Endothelial cell of umbilical vein (primary cell): ENCODE measurements around the gene TTLL12. TPM values are rescaled to one million over a fixed set of nuclear protein-coding genes. Genes with fewer than 3 reads are reported as not detected.

Experiments
- BruUV-seq: library from RNA; stranded (reverse); fragments of 400-500 nt; replicated peaks from 2 replicates; lab custom pipeline; 2021; lab: Mats Ljungman, UMichigan
- CTCF ChIA-PET: fragments of 300-600, 350-600 bp; sonication (Branson Sonifier 250); formaldehyde crosslinking; loops from one replicate; lab custom pipeline; 2021; ENCODE audit warnings: antibody characterized with exemption, inconsistent platforms; lab: Charles Lee
- POLR2A ChIA-PET: fragments of 300-600, 350-600 bp; sonication (Branson Sonifier 250); formaldehyde crosslinking; loops from one replicate; lab custom pipeline; 2021; ENCODE audit warnings: antibody characterized with exemption, inconsistent platforms; lab: Charles Lee
- DNase-seq: peaks from one replicate; pipeline ENCODE4 v3.0.0-alpha.2; 2011; ENCODE audit warnings: low read depth, low spot score
- FAIRE-seq: peaks from 2 replicates; lab custom pipeline; 2011; peaks lifted over from hg19 to GRCh38; lab: Jason Lieb, UNC
- H2AFZ ChIP-seq: 2 replicates; pipeline ENCODE4 v1.6.0; 2012; ENCODE audit warnings: low read depth, low read length, control low read depth, inconsistent platforms
- H3K27ac ChIP-seq: 2 replicates; pipeline ENCODE4 v1.5.1; 2011; ENCODE audit warnings: low read depth, mild to moderate bottlenecking, control low read depth, low read length, moderate library complexity; ENCODE audit not compliant: insufficient read depth
- H3K27me3 ChIP-seq, 2 experiments: 2 replicates each; pipeline versions ENCODE4 v1.6.0 to v1.6.1; 2011; ENCODE audit warnings: low read length in 2 of 2, mixed read lengths in 1 of 2; ENCODE audit not compliant: control insufficient read depth in 2 of 2, insufficient read depth in 2 of 2
- H3K36me3 ChIP-seq, 2 experiments: 2 replicates in 1 of 2; 3 replicates in 1 of 2; pipeline ENCODE4 v1.5.1; 2011; ENCODE audit warnings: low read length in 2 of 2, mild to moderate bottlenecking in 1 of 2, moderate library complexity in 1 of 2; ENCODE audit not compliant: control insufficient read depth in 2 of 2, insufficient read depth in 2 of 2; ENCODE audit errors: extremely low read depth in 1 of 2
- H3K4me1 ChIP-seq: 3 replicates; pipeline ENCODE4 v1.5.1; 2011; ENCODE audit warnings: mild to moderate bottlenecking, low read length; ENCODE audit not compliant: control insufficient read depth, insufficient read depth; ENCODE audit errors: extremely low read depth
- H3K4me2 ChIP-seq: 2 replicates; pipeline ENCODE4 v1.6.1; 2011; ENCODE audit warnings: low read length, control low read depth, mixed read lengths; ENCODE audit not compliant: insufficient read depth
- H3K4me3 ChIP-seq, 3 experiments: fragments of 200-600 bp in 1 of 3; sonication (generic), shearing (Covaris generic) in 1 of 3; replicated peaks in 1 of 3; 2 replicates each; pipeline ENCODE4 v1.5.1; 2011 to 2016; ENCODE audit warnings: control low read depth in 3 of 3, low read length in 3 of 3, mild to moderate bottlenecking in 2 of 3, inconsistent platforms in 1 of 3, low read depth in 1 of 3, moderate library complexity in 1 of 3; ENCODE audit not compliant: insufficient read depth in 1 of 3
- H3K79me2 ChIP-seq: 2 replicates; pipeline ENCODE4 v1.6.0; 2012; ENCODE audit warnings: low read length, inconsistent platforms; ENCODE audit not compliant: control insufficient read depth, insufficient read depth
- H3K9ac ChIP-seq: replicated peaks from 2 replicates; pipeline ENCODE3; 2011; ENCODE audit warnings: low read length, control low read depth; ENCODE audit not compliant: insufficient read depth; ENCODE audit errors: extremely low read depth
- H3K9me1 ChIP-seq: replicated peaks from 3 replicates; pipeline ENCODE4 v1.6.0; 2011; ENCODE audit warnings: mild to moderate bottlenecking, low read length; ENCODE audit not compliant: control insufficient read depth, insufficient read depth; ENCODE audit errors: extremely low read depth
- H3K9me3 ChIP-seq: replicated peaks from 2 replicates; pipeline ENCODE4 v1.5.1; 2012; ENCODE audit warnings: low read length, inconsistent platforms; ENCODE audit not compliant: control insufficient read depth, insufficient read depth
- H4K20me1 ChIP-seq: replicated peaks from 2 replicates; pipeline ENCODE3; 2011; ENCODE audit warnings: mild to moderate bottlenecking, low read length; ENCODE audit not compliant: control insufficient read depth, insufficient read depth; ENCODE audit errors: extremely low read depth
- EZH2 ChIP-seq: IDR thresholded peaks from 2 replicates; pipeline ENCODE4 v1.6.1; 2012; ENCODE audit warnings: borderline replicate concordance, low read depth, mild to moderate bottlenecking, moderate library complexity, low read length, inconsistent platforms; ENCODE audit not compliant: severe bottlenecking
- FOS ChIP-seq: IDR thresholded peaks from 2 replicates; pipeline ENCODE4 v1.6.1; 2011; ENCODE audit warnings: mild to moderate bottlenecking, low read length, moderate library complexity, borderline replicate concordance; ENCODE audit not compliant: insufficient read depth
- GATA2 ChIP-seq: IDR thresholded peaks from 2 replicates; pipeline ENCODE4 v1.7.0; 2011; ENCODE audit warnings: low read depth, mild to moderate bottlenecking, moderate library complexity, mixed read lengths, low read length; ENCODE audit not compliant: insufficient read length, insufficient read depth
- JUN ChIP-seq: IDR thresholded peaks from 2 replicates; pipeline ENCODE4 v1.6.1; 2011; ENCODE audit warnings: borderline replicate concordance, low read depth; ENCODE audit not compliant: insufficient read length, insufficient read depth
- MYC ChIP-seq: IDR thresholded peaks from one replicate; pipeline ENCODE4 v1.6.1; 2011; ENCODE audit warnings: mild to moderate bottlenecking, low read depth, low read length
- POLR2A ChIP-seq: IDR thresholded peaks from 2 replicates; pipeline ENCODE4 v1.6.1; 2012; ENCODE audit warnings: low read depth, mild to moderate bottlenecking, control low read depth, low read length
- POLR2AphosphoS5 ChIP-seq: IDR thresholded peaks from 2 replicates; pipeline ENCODE4 v1.6.1; 2012; ENCODE audit warnings: low read depth, mild to moderate bottlenecking, control low read depth, low read length, moderate library complexity; ENCODE audit not compliant: insufficient read depth
- dilution Hi-C: fragments of 300-500 bp; cut with MboI; formaldehyde crosslinking; loops from one replicate; pipeline ENCODE4 v1.15.0; 2019; ENCODE audit warnings: low sequenced_read_pairs; ENCODE audit not compliant: extremely low pct_ligation_motif_present
- intact Hi-C: fragments of 100-400 bp; cut with micrococcal nuclease; formaldehyde crosslinking; loops from one replicate; pipeline ENCODE4 v1.10.0; 2022
- polyA plus RNA-seq, 4 experiments: library from polyadenylated mRNA; depleted of rRNA in 3 of 4; stranded (reverse) in 3 of 4; unstranded in 1 of 4; fragments of >200 nt; gene quantifications; 2 replicates each; pipeline versions ENCODE4 v1.2.1 to v1.2.3, GENCODE V29; 2011 to 2012; ENCODE audit warnings: missing spikeins in 1 of 4
- total RNA-seq: library from RNA; stranded (reverse); gene quantifications from 2 replicates; pipeline ENCODE4 v1.2.3, GENCODE V29; 2021
- TF ChIP-seq, protein P1 (sequence below): IDR thresholded peaks from 2 replicates; pipeline ENCODE4 v1.6.1; 2011; ENCODE audit not compliant: insufficient read depth, insufficient read length
- TF ChIP-seq, protein P2 (sequence below), 2 donors: IDR thresholded peaks; 1 replicate in 1 of 2; 2 replicates in 1 of 2; pipeline ENCODE4 v1.5.1; 2011; ENCODE audit warnings: low read length in 2 of 2, mild to moderate bottlenecking in 2 of 2, moderate library complexity in 2 of 2, control low read depth in 1 of 2, inconsistent platforms in 1 of 2, low read depth in 1 of 2; ENCODE audit not compliant: insufficient read depth in 1 of 2; ENCODE audit errors: extremely low read depth in 1 of 2

TTLL12 gene
- total and polyA plus RNA-seq, 2 donors (not counting 3 experiments of a cell fraction or from before 2014, with no cell fraction given), result 26.2 to 36.5 TPM

DNA sequence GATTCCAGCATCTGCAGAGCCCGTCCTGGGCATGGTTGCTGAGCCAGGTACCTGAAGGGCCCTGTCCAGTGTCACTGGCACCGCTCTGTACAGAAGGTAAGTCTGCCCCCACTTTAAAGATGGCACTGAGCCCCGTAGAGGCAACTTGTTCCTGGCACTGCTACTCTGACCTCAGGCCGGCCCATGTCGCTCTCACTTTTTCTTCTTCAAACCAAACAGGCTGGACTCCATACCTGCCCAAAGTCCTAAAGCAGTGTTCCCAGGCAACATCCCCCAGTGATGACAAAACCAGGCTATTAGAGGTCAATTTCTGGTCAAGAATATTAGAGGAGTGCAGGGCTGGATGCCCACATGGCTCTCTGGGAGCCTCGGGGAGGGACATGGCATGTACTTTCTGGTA lies 46.6 kb upstream of the TTLL12 start:
- no peak overlapping the region for H3K9ac ChIP-seq
- no peak overlapping the region for H3K27ac ChIP-seq
- no peaks in the 10 kb centered on the region for H3K79me2 ChIP-seq
- H3K36me3 ChIP-seq, result no peaks in the 10 kb centered on the region
- H3K4me1 ChIP-seq, result no peaks in the 10 kb centered on the region
- FAIRE-seq (no peak), DNase-seq (no peak)
- TF ChIP-seq GATA2, result no peak
- TF ChIP-seq, protein P1, sequence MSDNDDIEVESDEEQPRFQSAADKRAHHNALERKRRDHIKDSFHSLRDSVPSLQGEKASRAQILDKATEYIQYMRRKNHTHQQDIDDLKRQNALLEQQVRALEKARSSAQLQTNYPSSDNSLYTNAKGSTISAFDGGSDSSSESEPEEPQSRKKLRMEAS, result no peak
- ChIA-PET CTCF (interaction anchor here (2.5 to 7.7 kb wide), 3 partner anchors 30 to 151 kb away, joined by 8 to 106 read pairs (median 89); no protein-coding TSS in a partner anchor), POLR2A (no interaction called here)
- no peak overlapping the region for H3K4me3 ChIP-seq
- dilution Hi-C loops (no loop called here), intact Hi-C loops (no loop called here)
- H2AFZ ChIP-seq, result no peak overlapping the region
- BruUV-seq, result no TSS peak
- no peaks in the 10 kb centered on the region for H3K9me1 ChIP-seq
- no peaks in the 10 kb centered on the region for H4K20me1 ChIP-seq
- H3K4me2 ChIP-seq, result no peak overlapping the region
- H3K27me3 ChIP-seq, result no peaks in the 10 kb centered on the region
- no peaks in the 10 kb centered on the region for H3K9me3 ChIP-seq

DNA sequence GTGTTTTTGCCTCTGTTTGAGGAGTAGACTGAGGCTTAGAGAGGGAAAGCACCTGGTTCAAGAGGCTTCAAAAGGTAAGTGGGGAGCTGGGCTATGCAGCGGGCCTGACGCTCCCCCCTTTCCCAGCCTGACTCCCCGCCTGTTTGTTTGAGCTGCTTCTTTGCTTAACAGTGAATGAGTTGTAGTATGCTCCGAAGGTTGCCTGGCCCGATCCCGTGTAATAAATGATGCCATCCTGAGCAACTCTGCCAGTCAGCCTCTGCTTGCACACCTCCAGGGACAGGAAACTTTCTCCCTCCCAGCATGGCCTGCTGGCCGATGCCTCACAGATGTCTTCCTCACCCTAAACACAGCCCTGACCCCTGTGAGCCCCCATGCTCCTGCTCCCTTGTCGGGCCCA lies 45.5 kb upstream of the TTLL12 start:
- no peak overlapping the region for H3K9ac ChIP-seq
- H3K27me3 ChIP-seq, result no peaks in the 10 kb centered on the region
- H3K4me1 ChIP-seq, result no peaks in the 10 kb centered on the region
- H4K20me1 ChIP-seq, result no peaks in the 10 kb centered on the region
- H2AFZ ChIP-seq, result no peak overlapping the region
- no peak overlapping the region for H3K4me2 ChIP-seq
- intact Hi-C loops, result no loop called here
- no peaks in the 10 kb centered on the region for H3K9me3 ChIP-seq
- no peak overlapping the region for H3K27ac ChIP-seq
- ChIA-PET CTCF (interaction anchor here (1.1 to 7.7 kb wide), 14 partner anchors 14 to 1395 kb away, joined by 3 to 106 read pairs (median 5); no protein-coding TSS in a partner anchor), POLR2A (no interaction called here)
- BruUV-seq, result no TSS peak
- H3K9me1 ChIP-seq, result no peaks in the 10 kb centered on the region
- dilution Hi-C loops, result no loop called here
- TF ChIP-seq, protein P2, sequence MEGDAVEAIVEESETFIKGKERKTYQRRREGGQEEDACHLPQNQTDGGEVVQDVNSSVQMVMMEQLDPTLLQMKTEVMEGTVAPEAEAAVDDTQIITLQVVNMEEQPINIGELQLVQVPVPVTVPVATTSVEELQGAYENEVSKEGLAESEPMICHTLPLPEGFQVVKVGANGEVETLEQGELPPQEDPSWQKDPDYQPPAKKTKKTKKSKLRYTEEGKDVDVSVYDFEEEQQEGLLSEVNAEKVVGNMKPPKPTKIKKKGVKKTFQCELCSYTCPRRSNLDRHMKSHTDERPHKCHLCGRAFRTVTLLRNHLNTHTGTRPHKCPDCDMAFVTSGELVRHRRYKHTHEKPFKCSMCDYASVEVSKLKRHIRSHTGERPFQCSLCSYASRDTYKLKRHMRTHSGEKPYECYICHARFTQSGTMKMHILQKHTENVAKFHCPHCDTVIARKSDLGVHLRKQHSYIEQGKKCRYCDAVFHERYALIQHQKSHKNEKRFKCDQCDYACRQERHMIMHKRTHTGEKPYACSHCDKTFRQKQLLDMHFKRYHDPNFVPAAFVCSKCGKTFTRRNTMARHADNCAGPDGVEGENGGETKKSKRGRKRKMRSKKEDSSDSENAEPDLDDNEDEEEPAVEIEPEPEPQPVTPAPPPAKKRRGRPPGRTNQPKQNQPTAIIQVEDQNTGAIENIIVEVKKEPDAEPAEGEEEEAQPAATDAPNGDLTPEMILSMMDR (IDR thresholded peaks at IDR 0.05; ENCODE audit: extremely low read depth in 1 of 2, insufficient read depth in 1 of 2, low read depth in 1 of 2, low read length in 2 of 2), result no peak
- TF ChIP-seq, protein P1, result no peak
- no peak for TF ChIP-seq EZH2
- no peak for TF ChIP-seq JUN
- no peak for TF ChIP-seq MYC
- TF ChIP-seq GATA2, result no peak
- TF ChIP-seq POLR2A, result no peak
- no peak for TF ChIP-seq FOS
- TF ChIP-seq POLR2AphosphoS5, result no peak
- H3K79me2 ChIP-seq, result no peaks in the 10 kb centered on the region
- no peak overlapping the region for H3K4me3 ChIP-seq
- FAIRE-seq (no peak), DNase-seq (no peak)
- H3K36me3 ChIP-seq, result no peaks in the 10 kb centered on the region
